ENCODE results near the gene TSPAN14. TPM values are rescaled to one million over a fixed set of nuclear protein-coding genes. Genes with fewer than 3 reads are reported as not detected.

Gene TSPAN14
- total RNA-seq, 4 donors from 2014 or later, result 18.9 to 72.9 (median 55.8) TPM

DNA sequence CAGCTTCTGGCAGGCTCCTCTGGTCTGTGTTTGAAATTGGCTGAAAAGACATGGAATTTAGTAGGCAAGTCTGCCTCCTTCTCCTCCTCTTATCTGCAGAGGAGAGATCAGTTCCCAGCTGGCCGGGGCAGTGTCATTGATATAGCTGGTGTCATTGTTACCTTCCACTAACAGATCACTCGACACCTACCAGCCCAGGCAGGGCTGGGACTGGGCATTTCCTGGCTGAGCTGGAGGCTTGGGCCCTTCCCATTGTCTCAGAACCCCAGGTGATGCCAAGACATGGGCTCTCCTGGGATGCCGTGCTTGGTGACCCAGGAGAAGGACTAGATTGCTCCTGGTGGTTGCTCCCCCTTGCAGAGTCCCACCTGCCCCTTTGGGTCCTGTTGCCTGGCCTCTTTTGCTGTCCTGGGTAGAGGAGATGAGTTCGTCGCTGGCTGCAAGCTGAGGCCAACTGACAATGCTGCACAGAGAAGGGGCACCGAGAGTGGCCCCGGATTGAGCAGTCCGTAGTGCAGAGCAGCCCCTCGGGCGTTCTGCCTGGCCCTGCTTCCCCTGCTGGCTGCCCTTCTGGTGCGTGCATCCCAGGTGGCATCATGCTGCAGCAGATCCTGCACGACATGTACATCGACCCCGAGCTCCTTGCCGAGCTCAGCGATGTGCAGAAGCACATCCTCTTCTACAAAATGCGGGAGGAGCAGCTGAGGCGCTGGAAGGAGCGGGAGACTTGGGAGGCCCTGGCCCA, 83.8 kb downstream of the TSPAN14 start, which contains the start of gene SH2D4B:
TSS of gene SH2D4B (plus strand) at position 167 of the 745 bp plus-strand sequence. CDS start at position 597, 430 bp downstream.
- in situ Hi-C loops (cut with MboI; ENCODE audit: low pct_ligation_motif_present in 1 of 4, low pct_unique_long_range_greater_than_20kb in 1 of 4, low sequenced_read_pairs in 3 of 4), result no loop called here
- DNase-seq, result no peak
- Histone ChIP-seq H3K27me3 (no peaks in the 10 kb centered on the region), H3K4me3 (no peak within 1 kb of the TSS), H3K36me3 (no peaks in the 10 kb centered on the region), H3K27ac (no peak within 1 kb of the TSS), H3K4me1 (peaks cover 0 to 7% (median 3%) of the 10 kb centered on the region in 4 donors), H3K9me3 (no peaks in the 10 kb centered on the region)
- 98% methylated on average over 16 of the region's 19 CpGs; no CpG with 5 or more reads in 1 of the 2 donors for WGBS, 2 donors (ENCODE audit: low coverage in 1 of 2)
- intact Hi-C loops (cut with DNase I; ENCODE audit: low total_unique reads), result no loop called here
- TF ChIP-seq CTCF (IDR thresholded peaks at IDR 0.05), result no peak
- no peak for TF ChIP-seq POLR2A (IDR thresholded peaks at IDR 0.05)
- TF ChIP-seq EP300 (IDR thresholded peaks at IDR 0.05; ENCODE audit: low read depth), result no peak
- no peak for TF ChIP-seq POLR2AphosphoS5 (IDR thresholded peaks at IDR 0.05)

DNA sequence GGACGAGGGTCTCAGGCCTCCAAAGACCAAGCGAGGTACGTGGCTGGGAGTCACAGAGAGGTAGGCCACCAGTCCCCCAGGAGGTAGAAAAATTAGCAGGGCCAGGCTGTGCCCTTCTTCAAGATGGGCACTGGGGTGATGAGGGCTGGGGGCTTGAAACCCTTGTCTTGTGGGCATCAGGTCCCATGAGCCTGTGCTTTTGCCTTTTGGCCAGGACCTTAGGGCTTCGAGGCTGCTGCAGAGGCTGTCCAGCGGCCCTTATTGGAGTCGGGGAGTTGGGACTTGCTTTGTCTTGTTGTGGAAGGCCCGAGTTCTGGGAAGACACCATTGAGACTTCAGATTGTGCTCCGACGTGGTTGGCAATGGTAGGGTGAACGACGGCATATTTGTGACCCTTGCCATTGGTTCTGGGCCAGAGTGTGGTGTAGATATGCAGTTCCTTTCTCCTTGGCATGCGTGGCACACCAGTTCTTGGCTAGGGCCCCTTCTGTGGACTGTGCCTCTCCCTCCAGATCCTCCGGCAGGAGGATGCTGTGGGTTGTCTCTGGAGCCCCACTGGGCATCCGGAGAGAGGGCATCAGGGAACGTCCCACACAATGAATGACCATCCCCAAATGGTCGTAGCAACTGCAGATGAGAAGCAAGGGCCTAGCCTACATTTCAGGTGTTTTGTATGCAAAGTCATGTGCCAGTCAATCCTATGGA, 84.5 kb downstream of the TSPAN14 start:
- Histone ChIP-seq H3K9me3 (no peaks in the 10 kb centered on the region), H3K4me1 (peaks cover 0 to 7% (median 3%) of the 10 kb centered on the region in 4 donors), H3K27ac (no peak overlapping the region), H3K4me3 (no peak overlapping the region), H3K36me3 (no peaks in the 10 kb centered on the region), H3K27me3 (no peaks in the 10 kb centered on the region)
- DNase-seq, result no peak
- 91 to 96% methylated on average over 5 to 16 of the region's 16 CpGs for WGBS, 2 donors (ENCODE audit: low coverage in 1 of 2)
- no peak for TF ChIP-seq POLR2A (IDR thresholded peaks at IDR 0.05)
- intact Hi-C loops (cut with DNase I; ENCODE audit: low total_unique reads), result no loop called here
- in situ Hi-C loops (cut with MboI; ENCODE audit: low pct_ligation_motif_present in 1 of 4, low pct_unique_long_range_greater_than_20kb in 1 of 4, low sequenced_read_pairs in 3 of 4), result no loop called here

DNA sequence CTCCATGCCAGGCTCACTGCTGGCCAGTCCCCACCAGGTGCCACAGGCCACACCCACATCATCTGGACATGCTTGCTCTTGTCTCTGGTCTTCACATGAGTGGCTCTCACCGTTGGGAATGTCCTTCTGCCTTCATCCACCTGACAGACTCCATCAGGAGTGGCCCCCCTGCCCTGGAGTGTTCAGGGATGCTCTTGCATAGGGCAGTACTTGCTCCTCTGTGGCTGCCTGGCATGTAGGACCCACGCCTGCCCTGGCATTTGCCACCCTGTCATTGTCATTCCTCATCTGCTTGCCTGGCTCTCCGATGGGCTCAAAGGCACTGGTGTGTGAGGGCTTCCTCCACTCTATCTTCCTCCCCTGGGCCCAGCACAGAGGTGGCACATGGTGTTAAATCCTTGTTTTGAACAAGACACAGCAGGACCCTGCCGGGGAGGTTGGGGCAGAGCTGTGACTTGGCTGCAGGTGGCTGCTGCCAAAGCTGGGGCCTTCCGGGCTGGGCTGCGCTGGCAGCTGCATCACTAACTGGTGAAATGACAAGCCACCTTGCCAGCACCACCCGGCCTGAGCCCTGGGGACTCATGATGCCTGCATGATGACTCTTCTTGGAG, 85.4 kb downstream of the TSPAN14 start:
- in situ Hi-C loops (cut with MboI; ENCODE audit: low pct_ligation_motif_present in 1 of 4, low pct_unique_long_range_greater_than_20kb in 1 of 4, low sequenced_read_pairs in 3 of 4), result no loop called here
- TF ChIP-seq EP300 (IDR thresholded peaks at IDR 0.05; ENCODE audit: low read depth), result no peak
- no peak for TF ChIP-seq POLR2A (IDR thresholded peaks at IDR 0.05)
- no peak for TF ChIP-seq CTCF (IDR thresholded peaks at IDR 0.05)
- TF ChIP-seq POLR2AphosphoS5 (IDR thresholded peaks at IDR 0.05), result no peak
- WGBS, 2 donors (ENCODE audit: low coverage in 1 of 2), result 53% methylated on average over 7 of the region's 7 CpGs; no CpG with 5 or more reads in 1 of the 2 donors
- Histone ChIP-seq H3K27me3 (no peaks in the 10 kb centered on the region), H3K27ac (no peak overlapping the region), H3K4me3 (no peak overlapping the region), H3K4me1 (peaks cover 0 to 7% (median 3%) of the 10 kb centered on the region in 4 donors), H3K9me3 (no peaks in the 10 kb centered on the region), H3K36me3 (no peaks in the 10 kb centered on the region)
- intact Hi-C loops (cut with DNase I; ENCODE audit: low total_unique reads), result no loop called here
- peak; percentile 8 for DNase-seq

GRCh38 chr10:80540136-80540535, 86.0 kb downstream of the TSPAN14 start:
- in situ Hi-C loops (cut with MboI; ENCODE audit: low pct_ligation_motif_present in 1 of 4, low pct_unique_long_range_greater_than_20kb in 1 of 4, low sequenced_read_pairs in 3 of 4), result no loop called here
- Histone ChIP-seq H3K36me3 (no peaks in the 10 kb centered on the region), H3K9me3 (no peaks in the 10 kb centered on the region), H3K4me3 (no peak overlapping the region), H3K27ac (no peak overlapping the region), H3K4me1 (peaks cover 0 to 7% (median 3%) of the 10 kb centered on the region in 4 donors), H3K27me3 (no peaks in the 10 kb centered on the region)
- intact Hi-C loops (cut with DNase I; ENCODE audit: low total_unique reads), result no loop called here
- DNase-seq, result no peak
- TF ChIP-seq POLR2AphosphoS5 (IDR thresholded peaks at IDR 0.05), result no peak
- no peak for TF ChIP-seq CTCF (IDR thresholded peaks at IDR 0.05)
- TF ChIP-seq EP300 (IDR thresholded peaks at IDR 0.05; ENCODE audit: low read depth), result no peak
- no peak for TF ChIP-seq POLR2A (IDR thresholded peaks at IDR 0.05)
- WGBS, 2 donors (ENCODE audit: low coverage in 1 of 2), result 86 to 100% methylated on average over 3 to 11 of the region's 11 CpGs
